Stromal cell of bone marrow (primary cell): ENCODE measurements around the gene MAGEL2.

Experiments
- DNase-seq: peaks from one replicate; pipeline ENCODE4 v3.0.0-alpha.2; 2012; ENCODE audit warnings: low read depth

The MAGEL2 gene

DNA sequence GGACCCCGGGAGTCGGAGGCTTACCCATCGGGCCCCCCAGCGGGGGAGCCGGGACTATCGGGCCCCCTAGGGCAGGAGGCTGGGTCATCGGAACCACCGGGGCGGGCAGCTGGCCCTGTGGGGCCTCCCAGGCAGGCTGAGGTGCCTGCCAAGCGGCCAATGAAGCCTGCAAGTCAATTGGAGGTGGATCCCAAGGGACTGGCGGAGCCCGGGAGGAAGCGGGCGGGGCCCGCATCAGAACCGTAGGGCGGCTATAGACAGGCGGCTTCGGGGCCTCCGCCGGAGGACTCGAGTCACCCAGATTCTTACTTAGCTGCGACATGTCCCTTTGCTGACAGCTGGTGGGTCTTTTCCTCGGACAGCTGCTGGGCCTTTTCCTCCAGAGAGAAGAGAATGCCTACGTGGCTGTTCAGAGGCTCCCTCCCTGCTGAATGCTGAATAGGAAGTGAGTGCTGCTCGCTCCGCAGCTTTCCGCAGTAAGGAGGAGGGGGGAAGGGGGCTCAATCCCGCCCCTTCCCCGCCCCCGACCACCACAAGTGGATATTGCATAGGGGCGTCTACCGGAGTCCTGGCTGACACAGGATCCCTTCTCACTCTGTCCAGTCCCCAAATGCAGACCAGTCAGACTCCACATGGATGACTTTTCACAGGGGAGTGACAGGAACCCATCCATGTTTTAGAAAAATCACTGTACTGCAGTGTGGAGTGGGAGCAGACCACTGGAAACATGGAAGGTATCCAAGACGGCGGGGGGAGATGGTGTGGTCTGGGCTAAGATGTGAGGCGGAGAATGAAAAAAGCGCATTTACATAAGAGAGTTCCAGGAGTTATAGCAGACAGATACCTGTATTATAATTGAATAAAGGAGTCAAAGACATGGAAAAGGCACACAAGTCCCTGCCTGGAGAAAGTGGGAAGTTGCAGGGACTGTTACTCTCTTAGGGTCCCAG, at the start of gene MAGEL2:
TSS of gene MAGEL2 (minus strand) at position 447 of the 950 bp plus-strand sequence. CDS start at position 322, 125 bp downstream.
- no peak for DNase-seq

DNA sequence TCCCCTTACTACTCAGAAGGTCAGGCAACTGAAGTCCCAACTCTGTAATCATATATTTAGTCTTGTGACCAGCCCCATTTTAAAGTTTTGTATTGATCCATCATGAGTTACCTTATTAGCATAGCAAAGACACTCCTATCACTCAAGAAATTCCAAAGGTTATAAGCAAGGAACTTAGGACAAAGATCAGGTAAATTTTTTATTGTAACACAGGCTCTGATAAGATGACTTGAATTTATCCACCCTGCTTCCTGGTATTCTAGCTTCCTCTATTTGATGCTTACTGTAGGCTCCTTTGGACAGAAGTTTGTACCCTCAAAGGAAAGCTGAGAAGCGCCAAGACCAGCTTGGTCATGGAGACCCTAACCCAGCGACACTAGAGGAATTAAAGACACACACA, 47.6 kb upstream of the MAGEL2 start:
- DNase-seq = no peak

DNA sequence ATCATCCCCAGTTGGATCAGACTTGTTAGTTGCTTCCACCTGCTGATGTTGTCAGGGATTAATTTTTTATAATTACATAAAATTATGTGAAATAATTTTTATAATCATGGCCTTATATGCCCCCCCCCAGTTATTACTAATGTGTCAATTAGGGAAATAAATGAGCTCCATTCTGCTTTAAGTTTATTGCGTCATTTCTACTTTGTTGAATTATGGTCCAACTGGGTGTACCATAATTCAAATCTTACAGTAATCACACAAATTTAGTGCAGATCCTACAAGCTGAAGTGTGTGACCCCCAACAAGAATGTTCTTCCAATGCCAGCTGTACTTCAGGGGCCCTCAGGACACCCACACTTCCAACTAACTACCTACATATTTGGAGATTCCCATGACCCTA, 46.9 kb upstream of the MAGEL2 start:
- no peak for DNase-seq

- peak; percentile 31 for DNase-seq
Measured at GRCh38 chr15:23690450-23690852, 42.8 kb upstream of the MAGEL2 start.

GRCh38 chr15:23690015-23690414, 42.3 kb upstream of the MAGEL2 start:
- DNase-seq = no peak

DNA sequence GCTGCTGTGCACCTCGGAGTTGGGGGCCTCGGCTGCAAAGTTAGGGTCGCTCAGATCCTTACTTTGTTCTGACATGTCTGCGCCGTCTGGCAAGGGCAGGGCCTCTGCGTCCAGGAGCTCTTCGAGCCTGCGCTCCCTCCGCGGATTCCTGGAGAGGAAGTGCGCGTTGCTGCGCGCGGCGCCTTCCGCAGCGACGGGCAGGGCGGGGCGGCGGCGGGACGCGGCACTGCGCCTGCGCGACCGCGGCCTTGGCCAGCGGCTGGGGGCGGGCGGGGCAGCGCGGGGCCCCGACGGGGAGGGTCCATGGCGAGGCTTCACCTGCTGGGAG, 39.4 kb upstream of the MAGEL2 start, which contains the start of gene NDN:
TSS of gene NDN (minus strand) at position 163 of the 328 bp plus-strand sequence. CDS start at position 75, 88 bp downstream.
- peak; percentile 28 for DNase-seq

- peak; percentile 3 for DNase-seq
Measured at GRCh38 chr15:23686466-23687142, 38.9 kb upstream of the MAGEL2 start.

DNA sequence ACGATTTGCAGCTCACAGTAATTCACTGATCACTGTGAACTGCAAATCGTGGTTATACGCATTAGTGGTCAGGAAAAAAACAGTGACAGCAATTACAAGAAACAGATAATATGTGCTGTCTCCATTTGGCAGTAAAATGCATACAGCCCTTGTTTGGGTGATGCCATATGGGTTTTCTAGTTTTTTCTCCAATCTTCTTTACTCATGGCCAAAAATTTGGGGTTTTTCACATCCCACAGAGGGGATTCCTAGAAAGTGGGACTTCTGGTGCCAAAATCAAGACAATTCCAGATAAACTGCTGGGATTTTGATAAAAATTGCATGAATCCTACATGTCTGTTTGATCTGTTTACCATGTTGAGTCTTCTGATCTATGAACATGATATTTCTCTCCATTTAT, 23.8 kb upstream of the MAGEL2 start:
- DNase-seq = no peak

DNA sequence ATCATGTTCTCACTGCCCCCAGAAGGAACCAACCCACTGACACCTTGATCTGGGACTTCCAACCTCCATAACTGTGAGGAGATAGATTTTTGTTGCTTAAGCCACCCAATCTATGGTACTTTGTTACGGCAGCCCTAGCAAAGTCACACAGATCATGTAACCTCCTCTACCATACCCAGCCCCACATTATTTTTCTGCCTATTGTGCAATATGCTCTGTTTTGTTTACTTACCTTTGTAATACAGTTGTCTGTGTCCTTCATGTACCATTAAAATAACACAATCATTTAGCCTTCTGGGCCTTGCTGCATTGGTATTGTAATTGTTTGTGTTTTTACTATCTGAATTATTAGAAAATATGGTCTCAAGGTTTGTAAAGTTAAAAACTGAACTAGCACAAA, 23.3 kb upstream of the MAGEL2 start:
- no peak for DNase-seq

DNA sequence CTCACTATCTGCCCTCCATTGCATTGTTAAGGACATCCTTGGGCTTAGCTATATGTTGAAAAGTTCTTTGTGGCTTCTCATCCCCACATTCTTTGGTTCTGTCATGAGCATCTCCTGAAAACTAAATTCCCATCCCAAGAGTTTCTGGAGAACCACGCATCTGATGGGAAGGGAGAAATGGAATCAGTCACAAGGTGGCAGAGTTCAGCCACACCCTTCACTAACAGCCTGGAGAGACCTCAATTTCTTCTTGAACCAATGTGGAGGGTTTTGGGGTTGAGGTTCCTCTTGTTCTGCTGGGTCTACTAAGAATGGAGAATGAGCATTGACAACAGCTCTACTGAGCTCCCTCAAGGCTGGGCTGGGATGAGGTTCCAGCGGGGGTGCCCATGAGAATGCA, 15.6 kb upstream of the MAGEL2 start:
- DNase-seq = no peak

DNA sequence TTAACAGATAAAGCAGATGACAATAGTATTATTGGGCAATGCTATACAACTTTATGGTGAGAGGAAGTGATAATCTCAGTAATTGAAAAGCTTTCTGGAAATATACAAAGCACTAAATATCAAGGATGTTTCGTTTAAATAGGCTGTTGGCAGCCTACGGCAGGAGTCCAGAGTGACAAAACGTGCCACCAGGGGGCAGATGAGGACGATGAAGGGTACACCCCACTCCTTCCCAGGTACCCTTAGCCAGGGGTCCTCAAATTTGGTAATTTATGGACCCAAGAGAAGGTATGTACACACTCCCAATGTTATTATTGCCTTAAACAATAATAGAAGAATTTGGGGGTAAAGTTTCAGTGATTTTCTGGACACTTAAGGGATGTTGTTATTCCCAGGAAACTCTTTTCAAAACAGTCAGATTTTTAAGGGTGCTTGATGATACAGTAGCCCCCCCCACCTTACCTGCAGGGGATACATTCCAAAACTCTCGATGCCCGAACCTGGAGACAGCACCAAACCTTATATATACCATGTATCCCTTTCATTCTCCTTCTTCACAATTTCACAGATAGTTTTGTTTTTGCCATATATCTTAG, 1.4 kb upstream of the MAGEL2 start:
- no peak for DNase-seq

DNA sequence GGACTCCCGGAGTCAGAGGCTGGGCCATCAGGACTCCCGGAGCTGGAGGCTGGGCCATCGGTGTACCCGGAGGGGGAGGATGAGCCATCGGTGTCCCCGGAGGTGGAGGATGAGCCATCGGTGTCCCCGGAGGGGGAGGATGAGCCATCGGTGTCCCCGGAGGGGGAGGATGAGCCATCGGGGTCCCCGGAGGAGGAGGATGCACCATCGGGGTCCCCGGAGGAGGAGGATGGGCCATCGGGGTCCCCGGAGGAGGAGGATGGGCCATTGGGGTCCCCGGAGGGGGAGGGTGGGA, 719 bp downstream of the MAGEL2 start:
- DNase-seq = no peak

DNA sequence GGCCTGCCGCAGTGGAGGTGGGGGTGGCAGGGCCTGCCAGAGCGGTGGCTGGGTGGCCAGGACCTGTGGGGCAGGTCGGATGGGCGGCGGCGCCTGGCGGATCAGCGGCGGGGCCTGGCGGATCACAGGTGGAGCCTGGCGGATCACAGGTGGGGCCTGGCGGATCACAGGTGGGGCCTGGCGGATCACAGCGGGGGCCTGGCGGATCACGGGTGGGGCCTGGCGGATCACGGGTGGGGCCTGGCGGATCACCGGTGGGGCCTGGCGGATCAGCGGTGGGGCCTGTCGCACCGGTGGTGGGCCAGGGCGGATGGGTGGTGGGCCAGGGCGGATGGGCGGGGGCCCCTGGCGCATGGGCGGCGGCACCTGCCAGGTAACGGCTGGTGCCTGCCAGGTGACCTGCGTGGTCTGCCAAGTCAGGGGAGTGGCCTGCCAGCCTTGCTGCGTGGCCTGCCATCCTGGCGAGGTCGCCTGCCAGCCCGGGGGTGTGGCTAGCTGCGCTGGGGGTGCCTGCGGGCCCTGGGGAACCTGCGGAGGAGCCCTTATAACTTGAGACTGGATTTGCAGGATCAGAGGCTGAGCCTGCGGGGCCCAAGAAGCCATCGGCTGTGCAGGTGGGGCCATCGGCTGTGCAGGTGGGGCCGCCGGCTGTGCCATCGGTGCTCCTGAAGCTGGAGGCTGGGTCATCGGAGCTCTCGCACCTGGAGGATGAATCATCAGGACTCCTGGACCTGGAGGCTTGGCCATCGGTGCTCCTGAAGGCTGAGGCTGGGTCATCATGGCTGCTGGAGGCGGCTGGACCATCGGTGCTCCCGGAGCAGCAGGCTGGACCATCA, 1.3 kb downstream of the MAGEL2 start:
- no peak for DNase-seq

- no peak for DNase-seq
Measured at GRCh38 chr15:23645371-23646164, 2.1 kb downstream of the MAGEL2 start.

DNA sequence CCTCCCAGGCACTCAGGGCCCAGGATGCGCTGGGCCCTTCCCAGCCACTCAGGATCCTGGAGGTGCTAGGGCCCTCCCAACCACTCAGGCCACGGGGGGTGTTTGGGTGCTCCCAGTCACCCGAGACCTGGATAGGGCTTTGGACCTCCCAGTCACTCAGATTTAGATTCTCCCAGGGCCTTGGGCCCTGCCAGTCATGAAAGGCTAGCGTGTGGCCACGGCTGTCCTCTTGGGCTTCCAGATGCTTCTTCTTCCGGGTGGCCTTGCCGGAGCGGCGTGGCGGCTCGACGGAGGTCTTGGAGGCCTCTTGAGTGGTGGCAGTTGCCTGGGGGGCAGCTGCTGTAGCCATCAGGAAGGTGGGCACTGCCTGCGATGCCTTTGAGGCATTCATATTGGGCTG, 2.8 kb downstream of the MAGEL2 start:
- no peak for DNase-seq

GRCh38 chr15:23642413-23643044, 5.1 kb downstream of the MAGEL2 start:
- DNase-seq = peak; percentile 25

GRCh38 chr15:23634181-23634580, 13.5 kb downstream of the MAGEL2 start:
- no peak for DNase-seq

GRCh38 chr15:23629234-23629805, 18.3 kb downstream of the MAGEL2 start:
- no peak for DNase-seq

DNA sequence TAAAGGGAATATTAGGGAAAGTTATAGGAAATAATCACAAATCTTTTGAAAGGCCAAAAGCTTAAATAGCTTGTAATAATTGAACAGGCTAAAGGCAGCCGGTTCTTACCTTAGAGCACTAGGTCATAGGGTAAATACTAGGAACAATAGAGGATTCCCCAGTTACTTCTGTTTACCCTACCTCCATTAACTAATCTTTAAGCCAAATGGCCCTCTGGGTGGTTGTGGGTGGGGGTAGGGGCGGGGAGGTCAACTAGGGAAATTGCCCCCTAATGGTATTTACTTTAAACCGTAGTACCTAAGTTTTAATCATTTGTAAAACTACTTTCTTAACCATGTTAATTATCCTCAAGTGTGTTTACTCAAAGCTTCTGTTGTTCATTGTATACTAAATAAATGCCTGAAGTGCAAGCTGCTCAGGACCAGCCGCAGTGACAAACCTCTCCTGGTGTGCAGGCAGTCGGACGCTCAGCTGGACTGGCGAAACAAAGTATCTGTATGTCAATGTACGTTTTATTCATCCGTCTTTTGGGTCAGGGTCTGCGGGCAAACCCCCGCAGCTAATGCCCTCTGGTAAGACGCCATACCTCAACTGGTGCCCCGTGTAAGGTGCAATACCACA, 18.9 kb downstream of the MAGEL2 start:
- no peak for DNase-seq

DNA sequence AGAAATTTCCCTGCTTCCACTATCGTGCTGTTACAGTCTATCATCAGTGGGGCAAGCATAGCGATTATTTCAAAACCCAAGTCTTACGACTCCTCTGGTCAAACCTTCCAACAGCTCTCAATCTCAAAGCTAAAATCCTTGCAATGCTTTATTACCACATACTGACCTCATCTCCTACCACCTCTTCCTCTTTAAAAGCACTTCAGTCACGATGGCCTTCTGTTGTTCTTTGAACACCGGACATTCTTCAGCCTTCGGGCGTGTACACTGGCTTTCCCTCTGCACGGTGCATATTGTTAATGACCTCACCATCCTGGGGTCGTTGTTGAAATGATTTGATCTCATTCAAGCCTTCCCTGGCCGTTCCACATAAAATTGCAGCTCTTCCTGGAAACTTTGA, 31.1 kb downstream of the MAGEL2 start:
- no peak for DNase-seq
